HG03097 (cell line): ENCODE measurements around the gene TAF10.
A peak's percentile ranks its signal among the peaks of the same experiment; 100 is the strongest.

Experiments
- ATAC-seq: cut with Tn5 transposase; IDR thresholded peaks from one replicate; pipeline ENCODE4 v1.9.1; 2021; ENCODE audit not compliant: unreplicated experiment, low FRiP score

The TAF10 gene

GRCh38 chr11:6612213-6613041 is at the start of gene TAF10:
Gene TAF10, minus strand, starts transcription at chr11:6612216. Its CDS starts 27 bp downstream, at chr11:6612189.
- ATAC-seq: peak; percentile 74

GRCh38 chr11:6660712-6661111 is 48.7 kb upstream of the TAF10 start:
- ATAC-seq: no peak

- no peak for ATAC-seq
Observed at GRCh38 chr11:6658647-6659046, 46.6 kb upstream of the TAF10 start.

GRCh38 chr11:6657346-6657745 is 45.3 kb upstream of the TAF10 start:
- no peak for ATAC-seq

- no peak for ATAC-seq
Observed at GRCh38 chr11:6656936-6657335, 44.9 kb upstream of the TAF10 start.

- ATAC-seq: no peak
Observed at GRCh38 chr11:6656584-6656915, 44.5 kb upstream of the TAF10 start.

GRCh38 chr11:6655790-6656583 is 44.0 kb upstream of the TAF10 start, which contains the start of gene DCHS1:
Gene DCHS1, minus strand, starts transcription at chr11:6655809. Its CDS starts 14,196 bp downstream, at chr11:6641613.
- ATAC-seq: no peak

GRCh38 chr11:6655020-6655789 is 43.2 kb upstream of the TAF10 start:
- no peak for ATAC-seq

- ATAC-seq: no peak
Observed at GRCh38 chr11:6654281-6655019, 42.4 kb upstream of the TAF10 start.

- no peak for ATAC-seq
Observed at GRCh38 chr11:6653656-6654055, 41.6 kb upstream of the TAF10 start.

- ATAC-seq: no peak
Observed at GRCh38 chr11:6653097-6653496, 41.1 kb upstream of the TAF10 start.

GRCh38 chr11:6652182-6652581 is 40.2 kb upstream of the TAF10 start:
- no peak for ATAC-seq

GRCh38 chr11:6650980-6651379 is 39.0 kb upstream of the TAF10 start:
- no peak for ATAC-seq

GRCh38 chr11:6650104-6650503 is 38.1 kb upstream of the TAF10 start:
- ATAC-seq: no peak

GRCh38 chr11:6648501-6648900 is 36.5 kb upstream of the TAF10 start:
- ATAC-seq: no peak

- ATAC-seq: no peak
Observed at GRCh38 chr11:6647836-6648235, 35.8 kb upstream of the TAF10 start.

- ATAC-seq: peak; percentile 68
Observed at GRCh38 chr11:6646918-6647679, 35.1 kb upstream of the TAF10 start.

- no peak for ATAC-seq
Observed at GRCh38 chr11:6646576-6646917, 34.5 kb upstream of the TAF10 start.

GRCh38 chr11:6646071-6646470 is 34.1 kb upstream of the TAF10 start:
- no peak for ATAC-seq

- no peak for ATAC-seq
Observed at GRCh38 chr11:6642957-6643356, 30.9 kb upstream of the TAF10 start.
